IPS-NIHi11 (cell line): Measurements from ENCODE around the gene COX6A1.
A peak's percentile ranks its signal among the peaks of the same experiment; 100 is the strongest.

ENCODE experiments used
- DNase-seq: peaks from one replicate; pipeline ENCODE4 v3.0.0; 2012; ENCODE audit warnings: mixed read lengths, low spot score

Gene COX6A1

DNA sequence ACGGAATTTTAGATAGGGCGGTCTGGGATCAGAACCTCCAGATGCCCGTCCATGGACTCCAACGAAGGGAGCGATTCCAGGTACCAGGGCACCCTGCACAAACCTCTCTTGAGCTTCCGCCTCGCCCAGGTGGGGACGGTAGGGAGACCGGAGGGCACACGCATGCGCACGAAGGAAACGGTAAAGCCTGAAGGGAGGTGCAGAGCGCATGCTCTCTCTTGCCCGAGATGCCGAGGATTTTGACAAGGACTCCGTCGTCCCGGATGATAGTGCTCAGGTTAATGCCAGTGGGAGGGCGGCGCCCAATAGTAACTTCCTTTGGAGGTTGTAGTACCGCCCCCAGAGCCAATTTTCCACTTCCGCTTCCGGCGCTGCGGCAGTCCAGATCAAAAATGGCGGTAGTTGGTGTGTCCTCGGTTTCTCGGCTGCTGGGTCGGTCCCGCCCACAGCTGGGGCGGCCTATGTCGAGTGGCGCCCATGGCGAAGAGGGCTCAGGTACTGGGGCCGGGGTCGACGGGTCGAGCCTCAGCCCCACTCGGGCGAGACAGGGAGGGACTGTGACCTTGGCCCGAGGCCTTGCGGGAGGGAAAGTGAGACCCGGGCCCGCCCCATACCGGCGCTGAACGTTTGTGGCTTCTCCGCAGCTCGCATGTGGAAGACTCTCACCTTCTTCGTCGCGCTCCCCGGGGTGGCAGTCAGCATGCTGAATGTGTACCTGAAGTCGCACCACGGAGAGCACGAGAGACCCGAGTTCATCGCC is at the start of gene COX6A1:
Gene COX6A1 (plus strand): TSS at position 379 of the 760 bp plus-strand sequence. CDS start 14 bp downstream, at position 393.
- peak; percentile 96 for DNase-seq

- peak; percentile 80 for DNase-seq
Observed at GRCh38 chr12:120388691-120389481, 49.0 kb upstream of the COX6A1 start.

DNA sequence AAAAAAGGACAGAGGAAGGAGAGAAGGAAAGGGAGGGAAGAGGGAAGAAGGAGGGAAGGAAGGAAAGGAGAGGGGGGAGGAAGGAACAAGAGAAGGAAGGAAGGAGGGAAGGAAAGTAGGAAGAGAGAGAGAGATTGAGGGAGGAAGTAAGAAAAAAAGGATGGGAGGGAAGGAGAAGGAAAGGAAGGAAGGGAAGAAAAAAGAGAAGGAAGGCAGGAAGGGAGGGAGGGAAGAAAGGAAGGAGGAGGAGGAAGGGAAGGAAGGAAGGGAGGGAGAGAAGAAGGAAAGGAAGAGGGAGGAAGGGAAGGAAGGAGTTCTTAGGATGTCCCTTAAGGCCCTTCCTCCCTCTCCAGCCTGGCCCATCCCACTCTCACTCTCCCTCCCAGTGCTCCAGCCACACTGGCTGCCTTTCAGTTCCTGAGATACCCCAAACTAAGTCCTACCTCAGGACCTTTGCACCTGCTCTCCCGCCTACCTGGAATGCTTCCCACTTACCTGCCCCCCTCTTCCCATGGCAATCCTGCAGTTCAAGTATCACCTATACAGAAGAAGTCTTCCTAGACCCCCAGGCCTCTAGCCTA is 47.3 kb upstream of the COX6A1 start:
- no peak for DNase-seq

GRCh38 chr12:120394483-120395367 is 43.2 kb upstream of the COX6A1 start:
- DNase-seq, result peak; percentile 84

GRCh38 chr12:120397824-120398540 is 39.9 kb upstream of the COX6A1 start:
- no peak for DNase-seq

DNA sequence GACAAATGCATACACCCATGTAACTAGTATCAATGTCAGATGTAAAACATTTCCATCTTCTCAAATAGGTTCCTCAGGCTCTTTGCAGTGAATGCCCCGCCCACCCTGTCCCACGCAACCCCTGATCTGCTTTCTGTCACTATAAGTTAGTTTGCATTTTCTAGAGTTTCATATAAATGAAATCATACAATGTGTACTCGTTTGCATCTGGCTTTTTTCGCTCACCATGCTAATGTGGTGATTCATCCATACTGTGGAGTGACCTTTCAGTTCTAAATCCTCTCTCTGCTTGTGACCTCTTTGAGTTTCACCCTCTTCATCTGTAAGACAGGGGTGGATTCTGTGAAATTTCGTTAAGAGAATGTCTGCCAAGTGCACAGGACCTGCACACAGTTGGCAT is 38.4 kb upstream of the COX6A1 start:
- no peak for DNase-seq

- peak; percentile 72 for DNase-seq
Observed at GRCh38 chr12:120402217-120402616, 35.7 kb upstream of the COX6A1 start.

DNA sequence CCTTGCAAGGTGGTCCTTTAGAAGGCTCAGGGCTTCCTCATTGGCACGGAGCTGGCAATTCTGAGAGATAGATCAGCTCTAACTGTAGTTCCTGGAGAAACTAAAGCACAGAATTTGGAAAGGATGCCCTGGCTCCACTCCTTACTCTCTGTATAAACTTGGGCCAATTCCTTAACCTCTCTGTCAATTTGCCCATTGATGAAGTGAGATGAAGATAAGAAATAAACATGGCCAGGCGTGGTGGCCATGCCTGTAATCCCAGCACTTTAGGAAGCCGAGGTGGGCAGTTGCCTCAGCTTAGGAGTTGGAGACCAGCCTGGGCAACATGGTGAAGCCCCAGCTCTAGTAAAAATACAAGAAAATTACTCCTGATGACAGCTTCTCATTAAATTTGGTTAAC is 34.0 kb upstream of the COX6A1 start:
- no peak for DNase-seq

- no peak for DNase-seq
Observed at GRCh38 chr12:120404271-120404670, 33.6 kb upstream of the COX6A1 start.

GRCh38 chr12:120406069-120406468 is 31.8 kb upstream of the COX6A1 start:
- no peak for DNase-seq

- no peak for DNase-seq
Observed at GRCh38 chr12:120406553-120406952, 31.4 kb upstream of the COX6A1 start.

DNA sequence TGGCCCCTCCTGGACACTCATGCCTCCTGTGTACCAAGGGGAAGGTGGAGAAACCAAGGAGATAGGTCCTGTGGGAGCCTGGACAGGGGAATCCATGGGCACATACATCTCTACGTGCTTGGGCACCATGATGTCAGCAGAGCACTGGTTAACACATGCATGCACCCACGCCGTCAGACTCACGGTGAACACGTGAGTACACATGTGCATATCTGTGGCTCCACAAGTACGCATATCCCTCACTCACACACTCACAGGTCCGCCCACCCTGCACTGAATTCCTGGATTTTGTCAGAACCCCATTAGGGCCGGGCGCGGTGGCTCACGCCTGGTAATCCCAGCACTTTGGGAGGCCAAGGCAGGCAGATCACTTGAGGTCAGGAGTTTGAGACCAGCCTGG is 29.1 kb upstream of the COX6A1 start:
- no peak for DNase-seq

DNA sequence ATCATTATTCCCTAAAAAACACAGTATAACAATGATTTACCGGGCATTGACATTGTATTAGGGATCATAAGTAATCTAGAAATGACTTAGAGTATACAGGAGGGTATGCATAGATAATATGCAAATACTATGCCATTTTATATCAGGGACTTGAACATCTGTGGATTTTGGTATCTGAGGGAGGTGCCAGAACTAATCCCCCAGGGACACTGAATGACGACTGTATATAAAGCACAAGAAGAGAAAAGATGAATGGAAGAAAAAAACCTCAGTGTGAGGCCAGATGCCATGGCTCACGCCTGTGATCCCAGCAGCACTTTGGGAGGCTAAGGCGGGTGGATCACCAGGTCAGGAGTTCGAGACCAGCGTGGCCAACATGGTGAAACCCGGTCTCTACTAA is 25.5 kb upstream of the COX6A1 start:
- DNase-seq, result no peak

GRCh38 chr12:120413901-120414695 is 23.8 kb upstream of the COX6A1 start:
- peak; percentile 89 for DNase-seq

DNA sequence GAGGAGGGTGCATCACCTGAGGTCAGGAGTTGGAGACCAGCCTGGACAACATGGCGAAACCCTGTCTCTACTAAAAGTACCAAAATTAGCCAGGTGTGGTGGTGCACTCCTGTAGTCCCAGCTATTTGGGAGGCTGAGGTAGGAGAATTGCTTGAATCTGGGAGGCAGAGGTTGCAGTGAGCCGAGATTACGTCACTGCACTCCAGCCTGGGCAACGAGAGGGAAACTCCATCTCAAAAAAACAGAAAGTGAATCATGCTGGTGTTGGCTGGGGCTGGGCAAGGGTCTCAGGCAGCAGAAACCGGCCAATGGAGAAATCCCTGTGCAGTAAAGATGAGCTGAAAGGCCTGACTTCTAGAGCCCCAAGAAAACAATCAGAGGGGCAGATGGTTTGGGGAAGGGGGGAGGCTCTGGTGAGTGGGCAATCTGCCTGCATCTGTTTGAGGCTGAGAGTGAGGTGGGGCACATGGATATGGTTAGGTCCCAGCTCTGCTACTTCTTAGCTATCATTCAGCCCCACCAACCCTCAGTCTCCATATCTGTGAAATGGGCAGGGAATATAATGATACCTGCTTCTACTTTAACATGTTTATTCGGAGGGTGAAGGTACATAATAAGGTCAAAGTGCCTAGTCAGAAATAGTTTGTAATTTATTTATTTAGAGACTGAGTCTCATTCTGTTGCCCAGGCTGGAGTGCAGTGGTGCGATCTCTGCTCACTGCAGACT is 21.3 kb upstream of the COX6A1 start:
- no peak for DNase-seq

GRCh38 chr12:120417917-120418580 is 19.9 kb upstream of the COX6A1 start:
- no peak for DNase-seq

GRCh38 chr12:120421701-120422100 is 16.2 kb upstream of the COX6A1 start:
- no peak for DNase-seq

DNA sequence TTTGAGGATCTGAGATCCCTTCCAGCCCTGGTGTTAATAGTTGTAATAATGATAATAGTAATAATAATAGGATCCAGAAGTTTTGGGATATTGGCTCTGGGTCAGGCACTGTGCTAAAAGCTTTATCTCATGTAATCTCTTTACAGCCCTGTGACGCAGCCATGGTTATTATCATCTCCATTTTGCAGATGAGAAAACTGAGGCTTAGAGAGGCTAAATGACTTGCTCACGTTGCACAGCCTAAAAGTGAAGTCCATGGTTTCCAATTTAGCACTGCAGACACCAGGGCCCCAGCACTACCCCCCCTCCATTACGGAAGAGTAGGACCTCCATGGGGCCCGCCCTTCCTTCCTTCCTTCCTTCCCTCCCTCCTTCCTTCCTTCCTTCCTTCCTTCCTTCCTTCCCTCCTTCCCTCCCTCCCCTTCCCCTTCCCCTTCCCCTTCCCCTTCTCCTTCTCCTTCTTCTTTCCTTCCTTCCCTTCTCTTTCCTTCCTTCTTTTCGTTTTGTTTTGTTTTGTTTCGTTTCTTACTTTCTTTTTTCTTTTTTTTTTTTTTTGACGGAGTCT is 14.9 kb upstream of the COX6A1 start:
- DNase-seq, result no peak

- no peak for DNase-seq
Observed at GRCh38 chr12:120425797-120426196, 12.1 kb upstream of the COX6A1 start.
